SHP77 (cell line): Measurements from ENCODE around the gene CACNA1I.

Experiments used
- DNase-seq, 2 experiments: peaks; one replicate each; lab custom pipeline; 2025; lab: John Stamatoyannopoulos, UW

CACNA1I gene

GRCh38 chr22:39651053-39651996 is 80.8 kb downstream of the CACNA1I start:
- no peak for DNase-seq

- DNase-seq, result no peak
Observed at GRCh38 chr22:39652990-39653786, 82.6 kb downstream of the CACNA1I start.

GRCh38 chr22:39653787-39654077 is 83.2 kb downstream of the CACNA1I start:
- no peak for DNase-seq

- no peak for DNase-seq
Observed at GRCh38 chr22:39654131-39654926, 83.8 kb downstream of the CACNA1I start.

GRCh38 chr22:39655004-39655579 is 84.5 kb downstream of the CACNA1I start:
- DNase-seq, result peak in 1 of 2 experiments; percentile 9

GRCh38 chr22:39655831-39656230 is 85.3 kb downstream of the CACNA1I start:
- no peak for DNase-seq

- DNase-seq, result no peak
Observed at GRCh38 chr22:39656495-39657490, 86.2 kb downstream of the CACNA1I start.

GRCh38 chr22:39658367-39658766 is 87.8 kb downstream of the CACNA1I start:
- DNase-seq, result no peak

GRCh38 chr22:39658806-39659463 is 88.4 kb downstream of the CACNA1I start:
- DNase-seq, result no peak

GRCh38 chr22:39661501-39661841 is 90.9 kb downstream of the CACNA1I start:
- no peak for DNase-seq

GRCh38 chr22:39661842-39662685 is 91.5 kb downstream of the CACNA1I start:
- no peak for DNase-seq

- DNase-seq, result no peak
Observed at GRCh38 chr22:39662686-39663052, 92.1 kb downstream of the CACNA1I start.

GRCh38 chr22:39663751-39664150 is 93.2 kb downstream of the CACNA1I start:
- DNase-seq, result no peak

- no peak for DNase-seq
Observed at GRCh38 chr22:39664485-39665200, 94.1 kb downstream of the CACNA1I start.

- no peak for DNase-seq
Observed at GRCh38 chr22:39665229-39665628, 94.7 kb downstream of the CACNA1I start.

GRCh38 chr22:39665661-39666431 is 95.3 kb downstream of the CACNA1I start:
- no peak for DNase-seq

GRCh38 chr22:39666495-39666894 is 95.9 kb downstream of the CACNA1I start:
- DNase-seq, result no peak

GRCh38 chr22:39666926-39667325 is 96.4 kb downstream of the CACNA1I start:
- DNase-seq, result no peak
